NCI-H526 treated with DMSO at 0.1 percent for 48 hours (cell line): ENCODE results near the gene FAM209A.
"Not testable (repeated sequence)": the region's sequence is repeated elsewhere in the genome, so short reads cannot be mapped to it uniquely, and the experiment has no call there.

Source experiments
- DNase-seq: peaks from one replicate; lab custom pipeline; 2025; lab: John Stamatoyannopoulos, UW

Gene FAM209A

GRCh38 chr20:56524444-56524843 lies at the start of gene FAM209A:
Gene FAM209A (plus strand): TSS chr20:56524744. CDS start chr20:56524809, 65 bp downstream.
- not testable (repeated sequence) for DNase-seq

GRCh38 chr20:56483970-56484369 lies 40.6 kb upstream of the FAM209A start:
- DNase-seq: no peak

- no peak for DNase-seq
These were observed 37.3 kb upstream of the FAM209A start for GRCh38 chr20:56487216-56487615.

DNA sequence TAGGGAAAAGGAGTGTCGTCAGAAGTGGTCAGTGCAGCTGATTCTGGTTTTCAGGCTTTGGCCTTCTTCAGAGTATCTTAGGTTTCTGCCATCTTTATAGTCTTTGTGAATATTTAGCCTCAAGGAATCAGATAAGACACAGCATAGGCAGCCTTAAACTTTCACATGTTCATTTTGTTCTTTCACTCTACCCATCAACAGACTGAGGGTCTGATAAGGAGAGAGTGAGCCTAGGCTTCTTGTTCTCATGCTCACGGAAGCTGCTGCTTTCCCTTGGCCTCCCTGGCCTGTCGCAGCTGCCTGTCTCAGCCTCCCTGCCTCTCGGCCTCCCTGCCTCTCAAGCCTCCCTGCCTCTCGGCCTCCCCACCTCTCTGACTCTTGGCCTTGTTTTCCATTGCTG lies 36.0 kb upstream of the FAM209A start:
- DNase-seq: no peak

- no peak for DNase-seq
These were observed 23.4 kb upstream of the FAM209A start for GRCh38 chr20:56501116-56501515.

DNA sequence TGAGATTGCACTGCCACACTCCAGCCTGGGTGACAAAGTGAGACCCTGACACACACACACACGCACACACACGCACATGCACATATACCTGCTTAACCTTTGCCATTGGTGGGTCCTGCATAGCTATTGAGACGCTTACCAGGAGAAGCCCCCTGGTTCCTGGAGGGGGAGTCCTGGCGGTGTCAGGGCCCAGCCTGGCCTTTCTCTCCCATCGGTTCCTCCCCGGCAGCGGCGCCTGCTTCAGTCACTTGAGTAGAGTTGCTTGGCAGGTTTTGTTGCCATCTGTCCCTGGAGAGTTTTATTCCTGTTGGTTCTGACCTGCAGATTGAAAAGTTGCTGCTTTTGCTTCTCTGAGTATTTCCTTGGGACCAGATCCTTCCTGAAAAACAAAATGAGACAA lies 20.6 kb upstream of the FAM209A start:
- DNase-seq: no peak

GRCh38 chr20:56504373-56505005 lies 20.1 kb upstream of the FAM209A start:
- DNase-seq: no peak

DNA sequence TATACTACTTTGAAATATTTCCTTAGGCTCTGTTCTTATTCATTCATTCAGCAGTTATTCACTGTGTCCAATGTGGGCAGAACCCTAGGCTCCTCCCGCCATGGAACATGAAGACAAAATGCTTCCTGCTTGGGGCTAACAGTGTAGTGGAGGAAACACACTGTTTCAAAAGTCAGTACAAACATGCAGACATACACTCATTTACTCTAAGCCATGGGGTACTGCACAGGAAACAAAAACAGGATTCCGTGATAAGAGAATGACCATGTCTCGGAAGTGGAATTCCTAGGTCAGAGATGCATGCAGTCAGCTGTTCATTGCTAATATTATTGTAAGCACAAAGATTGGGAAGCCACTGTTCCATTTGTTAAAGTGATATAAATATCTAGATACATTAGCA lies 18.4 kb upstream of the FAM209A start:
- no peak for DNase-seq

- no peak for DNase-seq
These were observed 12.6 kb upstream of the FAM209A start for GRCh38 chr20:56511926-56512325.

DNA sequence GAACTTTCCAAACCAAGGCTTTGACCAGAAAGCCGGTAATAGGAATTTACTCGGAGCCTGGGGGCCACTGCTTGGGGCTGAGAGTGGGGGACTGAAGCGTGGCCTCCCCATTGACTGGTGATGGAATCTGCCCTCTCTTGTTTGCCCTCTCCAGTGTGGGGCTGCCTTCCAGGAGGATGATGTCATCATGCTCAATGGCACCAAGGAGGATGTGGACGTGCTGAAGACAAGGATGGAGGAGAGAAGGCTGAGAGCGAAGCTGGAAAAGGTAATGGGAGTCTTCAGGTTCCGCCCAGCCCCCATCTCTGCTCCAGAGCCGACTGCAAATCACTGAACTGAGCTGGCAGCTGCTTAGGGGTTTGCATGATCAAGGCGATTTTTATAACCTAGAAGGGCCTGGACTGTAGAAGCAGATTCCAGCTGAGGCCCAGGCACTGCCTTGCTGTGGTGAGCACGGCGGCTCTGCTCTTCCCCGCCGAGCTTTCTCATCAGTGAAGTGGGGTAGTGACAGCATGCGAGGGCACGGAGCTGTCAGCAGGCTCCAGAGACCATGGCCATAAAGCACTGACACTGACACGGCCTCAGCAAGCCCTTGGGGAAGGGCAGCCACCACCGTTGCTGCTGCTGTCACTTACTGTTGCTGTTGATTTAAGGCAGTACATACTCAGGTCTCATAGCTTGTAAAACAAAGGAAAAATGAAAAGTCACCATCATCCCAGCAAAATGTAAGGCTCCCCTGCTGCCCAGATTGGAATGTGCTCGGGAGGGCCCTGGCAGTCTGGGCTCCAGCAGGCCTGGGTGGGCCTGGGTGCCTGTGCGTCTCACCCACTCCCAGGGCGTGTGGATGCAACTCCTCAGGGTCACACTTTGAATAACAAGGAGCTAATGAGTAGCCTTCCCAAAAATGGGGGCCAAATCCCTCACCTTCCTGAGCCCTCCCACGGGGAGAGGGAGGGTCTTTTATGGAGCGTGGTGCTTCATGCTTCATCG lies 11.1 kb upstream of the FAM209A start:
- no peak for DNase-seq

- DNase-seq: no peak
These were observed 7.9 kb upstream of the FAM209A start for GRCh38 chr20:56516631-56517030.

DNA sequence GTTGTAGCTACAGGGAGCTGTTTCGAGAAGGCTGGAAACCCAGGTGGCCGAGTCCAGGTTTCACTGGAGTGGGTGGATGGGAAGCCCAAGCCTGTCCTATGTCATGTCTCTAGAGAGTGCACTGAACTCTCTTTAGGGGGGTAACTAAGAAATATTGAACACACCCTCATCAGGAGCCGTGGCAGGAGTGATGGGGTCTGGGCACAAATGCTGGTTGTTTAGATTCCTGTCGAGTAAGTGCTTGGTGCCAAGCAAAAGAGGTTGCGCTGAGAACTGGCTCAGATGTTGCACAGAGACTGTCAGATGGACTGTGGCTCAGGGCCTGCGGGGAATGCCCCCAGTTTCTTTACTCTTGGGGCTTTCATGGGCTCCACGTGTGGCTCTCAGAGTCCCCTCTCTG lies 7.3 kb upstream of the FAM209A start:
- DNase-seq: no peak

- no peak for DNase-seq
These were observed 6.9 kb upstream of the FAM209A start for GRCh38 chr20:56517641-56518040.

DNA sequence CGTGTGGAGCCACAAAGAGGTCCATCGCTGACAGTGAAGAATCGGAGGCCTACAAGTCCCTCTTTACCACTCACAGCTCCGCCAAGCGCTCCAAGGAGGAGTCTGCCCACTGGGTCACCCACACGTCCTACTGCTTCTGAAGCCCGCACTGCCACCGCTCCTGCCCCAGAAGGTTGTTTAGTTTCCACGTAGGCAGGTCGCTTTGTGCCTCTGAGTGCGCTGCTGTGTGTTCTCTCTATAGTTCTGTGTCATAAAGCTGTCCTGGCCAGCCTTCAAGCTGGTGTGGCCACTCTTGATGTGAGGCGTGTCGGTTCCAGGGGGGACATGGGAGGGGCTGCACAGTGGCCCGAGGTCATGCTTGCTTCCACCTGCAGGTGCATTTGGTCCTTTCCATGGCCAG lies 6.4 kb upstream of the FAM209A start:
- no peak for DNase-seq

- no peak for DNase-seq
These were observed 5.7 kb upstream of the FAM209A start for GRCh38 chr20:56518721-56519398.

GRCh38 chr20:56519551-56519950 lies 5.0 kb upstream of the FAM209A start:
- no peak for DNase-seq

DNA sequence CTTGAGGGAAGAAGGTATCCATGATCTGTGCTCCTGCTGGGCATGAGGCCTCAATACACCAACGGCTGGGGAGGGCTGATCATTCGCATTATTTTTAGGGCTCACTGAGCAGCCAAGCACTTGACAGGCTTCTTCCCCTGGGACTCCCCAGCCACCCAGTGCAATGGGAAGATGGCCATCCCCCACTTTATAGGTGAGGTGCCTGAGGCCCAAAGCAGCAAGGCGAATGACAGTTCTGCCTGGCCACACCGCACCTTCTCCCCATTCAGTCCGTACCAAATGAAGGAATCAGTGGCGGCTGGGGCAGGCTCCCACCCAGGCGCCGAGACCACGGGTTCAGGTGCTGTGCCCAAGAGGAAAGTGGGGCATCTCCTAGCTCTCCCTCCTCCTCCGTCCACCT lies 4.4 kb upstream of the FAM209A start:
- no peak for DNase-seq

DNA sequence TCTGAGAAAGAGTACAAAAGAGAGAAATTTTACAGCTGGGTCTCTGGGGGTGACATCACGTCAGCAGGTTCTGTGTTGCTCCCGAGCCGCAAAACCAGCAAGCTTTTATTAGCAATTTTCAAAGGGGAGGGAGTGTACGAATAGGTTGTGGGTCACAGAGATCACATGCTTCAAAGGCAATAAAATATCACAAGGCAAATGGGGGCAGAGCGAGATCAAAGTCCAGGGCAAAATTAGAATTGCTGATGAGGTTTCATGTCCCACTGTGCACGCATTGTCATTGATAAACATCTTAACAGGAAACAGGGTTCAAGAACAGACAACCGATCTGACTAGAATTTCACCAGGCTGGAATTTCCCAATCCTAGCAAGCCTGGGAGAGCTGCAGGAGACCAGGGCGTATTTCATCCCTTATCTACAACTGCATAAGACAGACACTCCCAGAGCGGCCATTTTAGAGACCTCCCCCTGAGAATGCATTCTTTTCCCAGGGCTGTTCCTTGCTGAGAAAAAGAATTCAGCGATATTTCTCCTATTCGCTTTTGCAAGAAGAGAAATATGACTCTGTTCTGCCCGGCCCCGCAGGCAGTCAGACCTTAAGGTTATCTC lies 3.7 kb upstream of the FAM209A start:
- DNase-seq: not testable (repeated sequence)

DNA sequence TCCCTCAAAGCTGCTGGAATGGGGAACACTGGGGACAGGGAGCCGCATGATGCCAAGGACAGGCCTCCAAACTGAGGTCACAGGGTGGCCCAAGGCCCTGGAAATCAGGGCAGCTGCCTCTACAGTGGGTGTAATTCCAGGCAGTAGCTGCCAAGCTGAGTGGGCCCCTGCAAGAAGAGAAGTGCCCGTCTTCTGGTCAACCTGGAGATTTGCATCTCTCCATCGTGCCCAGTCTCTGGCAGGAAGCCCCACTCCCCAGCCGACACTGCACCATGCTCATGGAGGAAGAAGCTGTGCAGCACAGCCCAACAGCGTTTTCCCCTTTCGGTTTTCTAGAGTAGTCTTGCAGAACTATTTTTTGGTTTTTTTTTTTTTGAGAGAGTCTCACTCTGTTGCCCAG lies 2.2 kb upstream of the FAM209A start:
- DNase-seq: no peak

- no peak for DNase-seq
These were observed 3.0 kb downstream of the FAM209A start for GRCh38 chr20:56527521-56527920.

DNA sequence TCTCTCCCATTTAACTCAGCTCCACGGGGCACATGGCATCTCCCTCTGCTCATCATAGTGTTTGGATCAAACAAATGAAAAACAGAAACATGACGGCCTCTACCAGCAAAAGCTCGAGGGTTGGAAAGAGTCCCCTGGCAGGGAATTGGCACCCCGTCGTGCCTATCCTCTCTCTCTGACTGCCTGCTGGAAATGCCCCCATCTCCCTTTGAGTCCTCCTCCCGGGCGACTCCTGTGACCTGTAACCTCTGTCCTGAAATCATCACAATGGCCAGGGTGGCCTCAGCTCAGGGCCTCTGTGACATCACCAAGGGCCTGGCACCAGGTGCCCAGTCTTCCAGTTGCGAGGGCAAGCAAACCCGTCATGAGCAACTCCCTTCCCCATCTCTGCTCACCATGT lies 8.4 kb downstream of the FAM209A start, which contains the start of gene FAM209B:
Gene FAM209B, plus strand, starts transcription at position 301 of the 400 bp plus-strand sequence. Its CDS starts 96 bp downstream, at position 397.
- DNase-seq: not testable (repeated sequence)

- no peak for DNase-seq
These were observed 13.5 kb downstream of the FAM209A start for GRCh38 chr20:56537997-56538396.
